Measurements from ENCODE around the gene DRAXIN.

DNA sequence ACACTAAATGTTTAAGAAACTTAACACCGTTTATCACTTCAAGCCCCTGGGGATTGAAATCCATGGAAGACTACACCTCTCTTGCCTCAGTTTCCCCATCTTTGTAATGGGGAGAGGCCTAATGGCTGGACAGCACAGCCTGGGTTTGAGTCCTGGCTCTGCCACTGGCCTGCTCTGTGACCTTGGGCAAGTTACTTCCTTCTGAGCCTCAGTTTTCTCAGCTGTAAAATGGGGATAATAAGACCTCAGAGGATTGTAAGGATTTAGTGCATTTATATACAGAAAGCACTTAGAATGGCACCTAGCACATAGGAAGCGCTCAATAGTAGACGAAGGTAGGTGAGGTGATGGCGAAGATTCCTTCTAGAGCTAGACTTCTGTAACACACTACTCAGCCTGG lies 50.0 kb downstream of the DRAXIN start:
- TF ChIP-seq, protein P1, sequence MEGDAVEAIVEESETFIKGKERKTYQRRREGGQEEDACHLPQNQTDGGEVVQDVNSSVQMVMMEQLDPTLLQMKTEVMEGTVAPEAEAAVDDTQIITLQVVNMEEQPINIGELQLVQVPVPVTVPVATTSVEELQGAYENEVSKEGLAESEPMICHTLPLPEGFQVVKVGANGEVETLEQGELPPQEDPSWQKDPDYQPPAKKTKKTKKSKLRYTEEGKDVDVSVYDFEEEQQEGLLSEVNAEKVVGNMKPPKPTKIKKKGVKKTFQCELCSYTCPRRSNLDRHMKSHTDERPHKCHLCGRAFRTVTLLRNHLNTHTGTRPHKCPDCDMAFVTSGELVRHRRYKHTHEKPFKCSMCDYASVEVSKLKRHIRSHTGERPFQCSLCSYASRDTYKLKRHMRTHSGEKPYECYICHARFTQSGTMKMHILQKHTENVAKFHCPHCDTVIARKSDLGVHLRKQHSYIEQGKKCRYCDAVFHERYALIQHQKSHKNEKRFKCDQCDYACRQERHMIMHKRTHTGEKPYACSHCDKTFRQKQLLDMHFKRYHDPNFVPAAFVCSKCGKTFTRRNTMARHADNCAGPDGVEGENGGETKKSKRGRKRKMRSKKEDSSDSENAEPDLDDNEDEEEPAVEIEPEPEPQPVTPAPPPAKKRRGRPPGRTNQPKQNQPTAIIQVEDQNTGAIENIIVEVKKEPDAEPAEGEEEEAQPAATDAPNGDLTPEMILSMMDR (IDR thresholded peaks at IDR 0.05): no peak
- no peak for TF ChIP-seq POLR2A (IDR thresholded peaks at IDR 0.05)
